A549 treated with GW870086 at 1 μM for 4 hours (cell line): ENCODE data around the gene SLAMF9. TPM values are rescaled to one million over a fixed set of nuclear protein-coding genes. Genes with fewer than 3 reads are reported as not detected.

Experiments
- total RNA-seq: library from RNA; stranded (reverse); fragments of 200-300 nt; extraction: Qiagen RNA extraction; gene quantifications from 5 replicates; pipeline ENCODE4 v1.2.3, GENCODE V29; 2022; ENCODE audit warnings: low read depth

SLAMF9 gene
- 0.25 to 1.3 TPM (median 0.82 TPM) in 5 replicates for total RNA-seq

GRCh38 chr1:159953536-159954515 lies at the start of gene SLAMF9:
SLAMF9 (minus strand) TSS chr1:159954237; CDS start chr1:159954137, 100 bp downstream.

DNA sequence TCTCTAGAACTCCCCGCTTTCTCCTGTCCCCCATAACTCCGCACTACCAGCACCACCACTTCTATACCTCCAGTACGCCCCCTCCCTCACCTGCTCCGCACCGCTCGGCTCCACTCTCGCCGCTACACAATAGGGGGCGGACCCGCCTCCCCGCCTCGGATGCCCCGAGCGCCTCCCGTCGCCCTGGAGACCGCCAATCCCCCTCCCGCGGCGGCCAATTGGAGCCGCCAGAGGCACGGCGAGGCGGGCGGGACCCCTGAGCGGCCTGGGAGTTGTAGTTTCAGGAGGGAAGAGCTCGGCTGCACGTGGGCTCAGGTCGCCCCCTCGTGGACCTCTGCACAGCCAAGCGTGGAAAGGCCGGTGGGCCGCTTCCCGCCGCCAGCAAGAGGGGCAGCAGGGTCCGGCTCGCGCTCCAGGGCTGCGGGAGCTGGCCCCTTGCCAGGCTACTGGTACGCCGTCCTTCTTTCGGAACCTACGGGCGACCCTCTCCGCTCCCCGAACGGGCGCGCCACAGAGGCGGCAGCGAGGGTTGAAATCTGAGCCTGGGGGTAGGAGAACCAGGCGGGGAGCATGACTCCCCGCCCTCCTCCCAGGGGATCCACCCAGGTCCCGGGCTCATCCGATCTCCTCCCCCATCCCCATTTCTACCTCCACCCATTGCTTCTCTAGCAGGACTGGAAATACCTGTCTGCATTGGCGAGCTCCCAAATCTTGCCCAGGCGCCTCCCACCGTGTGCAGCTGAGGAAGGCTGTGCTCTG lies 8.4 kb downstream of the SLAMF9 start, which contains the start of gene IGSF9:
Gene IGSF9 (minus strand): TSS at position 131 of the 759 bp plus-strand sequence. CDS start 2,159 bp downstream, outside the sequence.

DNA sequence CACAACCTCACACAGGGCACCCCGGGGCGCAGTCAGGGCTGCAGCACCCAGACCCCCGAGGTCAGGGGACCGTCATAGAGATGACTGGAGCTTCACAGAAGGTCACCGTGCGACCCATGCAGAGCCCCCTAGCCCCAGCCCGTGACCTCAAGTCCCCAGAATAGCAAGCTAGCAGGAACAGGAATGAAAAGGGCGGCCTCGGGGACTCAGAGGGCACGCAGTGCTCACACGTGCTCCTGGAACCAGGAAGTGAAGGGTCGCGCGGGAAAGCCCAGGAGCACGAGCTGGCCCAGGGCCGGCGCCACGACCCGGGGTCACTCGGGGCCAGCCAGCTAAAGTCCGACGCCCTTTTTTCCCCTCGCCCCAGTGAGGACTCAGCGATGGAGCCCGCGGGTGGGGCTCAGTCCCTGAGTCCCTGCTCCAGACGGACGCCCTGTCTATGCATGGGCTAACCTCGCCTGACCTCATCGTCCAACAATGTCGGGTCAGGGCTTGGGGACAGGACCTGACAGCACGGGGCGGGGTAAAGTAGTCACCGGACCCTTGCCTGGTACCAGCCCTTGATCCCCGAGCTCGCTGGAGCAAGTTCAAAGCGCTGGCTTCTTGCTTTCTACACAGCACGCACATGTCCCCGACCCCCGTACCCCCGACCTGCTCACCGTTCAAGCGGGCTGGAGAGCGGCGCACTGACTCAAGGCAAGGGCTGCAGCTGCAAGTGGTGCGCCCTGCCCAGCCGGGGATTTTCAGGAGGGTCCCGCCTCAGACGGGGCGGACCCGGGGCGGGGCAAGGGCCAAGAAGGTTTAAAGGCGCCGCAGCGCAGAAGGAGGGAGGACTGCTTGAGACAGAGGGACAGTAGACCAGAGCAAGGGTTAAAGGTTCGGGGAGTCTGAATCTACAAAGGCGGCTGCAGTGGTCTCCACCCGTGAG lies 29.0 kb downstream of the SLAMF9 start, which contains the start of gene TAGLN2:
Gene TAGLN2 (minus strand): TSS at position 717 of the 928 bp plus-strand sequence. CDS start 4,998 bp downstream, outside the sequence.

Other genes with a start within 250 kb of the SLAMF9 start
- gene CRP, start 239.6 kb downstream of the SLAMF9 start, total RNA-seq: not detected in 5 replicates
- gene DUSP23, start 173.3 kb downstream of the SLAMF9 start, total RNA-seq: 64.1 to 78.3 TPM (median 75.1 TPM) in 5 replicates
- not detected in 5 replicates for gene FCRL6, start 151.9 kb downstream of the SLAMF9 start, total RNA-seq
- gene SLAMF8, start 127.4 kb downstream of the SLAMF9 start, total RNA-seq: 0.03 to 0.08 TPM (median 0.06 TPM) in 3 of 5 replicates, not detected in the others
- not detected in 5 replicates for gene VSIG8, start 91.6 kb downstream of the SLAMF9 start, total RNA-seq
- gene CFAP45, start 54.1 kb downstream of the SLAMF9 start, total RNA-seq: 0.64 to 0.91 TPM (median 0.78 TPM) in 5 replicates
- 941 to 1,085 TPM (median 1,033 TPM) in 5 replicates for gene TAGLN2, start 28.7 kb downstream of the SLAMF9 start, total RNA-seq
- 0.17 to 0.27 TPM (median 0.21 TPM) in 5 replicates for gene IGSF9, start 8.6 kb downstream of the SLAMF9 start, total RNA-seq
- gene PIGM, start 77.8 kb upstream of the SLAMF9 start, total RNA-seq: 4.0 to 4.8 TPM (median 4.5 TPM) in 5 replicates
- gene KCNJ10, start 115.9 kb upstream of the SLAMF9 start, total RNA-seq: not detected in 5 replicates
- not detected in 5 replicates for gene KCNJ9, start 127.3 kb upstream of the SLAMF9 start, total RNA-seq
- gene IGSF8, start 144.4 kb upstream of the SLAMF9 start, total RNA-seq: 6.1 to 9.4 TPM (median 8.9 TPM) in 5 replicates
- gene ATP1A2, start 161.5 kb upstream of the SLAMF9 start, total RNA-seq: 0.03 to 0.18 TPM (median 0.06 TPM) in 4 of 5 replicates, not detected in the other
- gene ATP1A4, start 197.4 kb upstream of the SLAMF9 start, total RNA-seq: not detected in 5 replicates
- gene CASQ1, start 236.3 kb upstream of the SLAMF9 start, total RNA-seq: not detected in 5 replicates